ENCODE results near the gene TTC3. TPM values are rescaled to one million over a fixed set of nuclear protein-coding genes. Genes with fewer than 3 reads are reported as not detected.

TTC3 gene
- total and polyA plus RNA-seq, 2 donors (not counting 1 experiment from before 2014, with no cell fraction given), result 42.0 to 163 TPM

DNA sequence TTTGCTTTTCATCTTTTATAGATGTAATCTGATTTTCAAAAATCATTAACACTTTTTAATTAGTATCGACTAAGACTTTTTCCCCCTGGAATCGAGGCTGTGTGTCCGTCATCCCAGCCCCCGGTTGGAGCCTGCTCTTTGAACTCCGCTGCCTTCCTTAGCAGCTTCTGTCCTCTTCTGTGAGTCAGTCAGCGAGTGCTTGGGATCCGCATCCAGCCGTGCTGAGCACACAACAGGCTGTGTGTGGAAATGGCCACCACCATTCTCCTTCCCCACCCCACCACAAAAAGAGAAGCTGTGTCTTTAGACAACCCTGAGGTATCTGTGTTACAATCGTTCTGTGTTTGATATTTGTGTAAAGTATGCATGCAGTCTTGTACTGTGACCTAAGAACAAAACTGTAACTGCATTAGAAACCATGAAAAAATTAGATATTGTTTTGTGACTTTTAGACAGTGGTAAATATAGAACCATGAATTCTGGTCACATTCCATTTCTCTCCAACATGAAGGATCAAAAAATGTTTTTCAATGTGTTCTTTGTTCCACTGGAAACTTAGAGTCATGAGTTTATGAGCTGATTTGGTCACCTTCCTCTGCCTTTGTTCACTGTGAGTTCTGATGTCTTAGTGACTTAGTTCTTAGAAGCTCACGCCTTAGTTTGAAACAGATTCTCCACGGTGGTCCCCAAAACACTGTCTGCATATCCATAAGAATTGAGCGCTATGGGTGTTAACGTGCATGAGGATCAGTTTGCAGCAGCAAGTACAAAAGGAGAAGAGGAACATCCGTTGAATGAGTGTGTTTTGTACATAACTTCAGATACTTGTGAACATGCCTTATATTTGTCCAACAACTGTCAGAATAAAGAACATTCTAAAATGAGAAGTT lies 129.4 kb downstream of the TTC3 start:
- H3K4me1 Mint-ChIP-seq, result peaks cover 12% of the 10 kb centered on the region
- no peak overlapping the region for H3K4me2 ChIP-seq (replicated peaks; ENCODE audit: low read depth, low read length, poor library complexity, severe bottlenecking)
- H3K4me3 ChIP-seq (ENCODE audit: control extremely low read depth in 1 of 5, extremely low read depth in 1 of 5, insufficient read depth in 1 of 5, low read depth in 2 of 5, low read length in 4 of 5), result no peak overlapping the region
- H3K79me2 ChIP-seq (ENCODE audit: control insufficient read depth, insufficient read depth, low read length), result no peaks in the 10 kb centered on the region
- no peaks in the 10 kb centered on the region for H3K27me3 ChIP-seq (replicated peaks in 1 of 4; ENCODE audit: control extremely low read depth in 1 of 4, control insufficient read depth in 3 of 4, insufficient read depth in 4 of 4, low read length in 3 of 4)
- no peak overlapping the region for H3K27ac ChIP-seq (ENCODE audit: low read length in 2 of 2)
- peak overlapping the region; percentile 33 for H3K27ac Mint-ChIP-seq
- intact Hi-C loops (cut with micrococcal nuclease), result no loop called here
- POLR2A ChIA-PET, result no interaction called here
- H3K4me3 Mint-ChIP-seq, result no peak overlapping the region
- H3K9ac ChIP-seq (ENCODE audit: low read length), result no peak overlapping the region
- H3K27me3 Mint-ChIP-seq, result no peaks in the 10 kb centered on the region
- peaks cover 3 to 5% of the 10 kb centered on the region in 2 donors for H3K4me1 ChIP-seq (ENCODE audit: control insufficient read depth in 2 of 2, insufficient read depth in 2 of 2, low read length in 2 of 2)
- CTCF ChIA-PET, result no interaction called here
- no peaks in the 10 kb centered on the region for H3K9me3 ChIP-seq (ENCODE audit: control extremely low read depth in 1 of 3, control insufficient read depth in 2 of 3, insufficient read depth in 1 of 3, low read length in 2 of 3)
- H3K9me3 Mint-ChIP-seq (ENCODE audit: insufficient read depth), result no peaks in the 10 kb centered on the region
- H4K20me1 ChIP-seq (ENCODE audit: control insufficient read depth, insufficient read depth, low read length, poor library complexity, severe bottlenecking), result no peaks in the 10 kb centered on the region
- ATAC-seq (ENCODE audit: low read depth), result no peak
- no peak for TF ChIP-seq EZH2 (IDR thresholded peaks at IDR 0.05; ENCODE audit: borderline replicate concordance, insufficient read depth, low read depth, low read length, poor library complexity, severe bottlenecking)
- TF ChIP-seq, protein P1, sequence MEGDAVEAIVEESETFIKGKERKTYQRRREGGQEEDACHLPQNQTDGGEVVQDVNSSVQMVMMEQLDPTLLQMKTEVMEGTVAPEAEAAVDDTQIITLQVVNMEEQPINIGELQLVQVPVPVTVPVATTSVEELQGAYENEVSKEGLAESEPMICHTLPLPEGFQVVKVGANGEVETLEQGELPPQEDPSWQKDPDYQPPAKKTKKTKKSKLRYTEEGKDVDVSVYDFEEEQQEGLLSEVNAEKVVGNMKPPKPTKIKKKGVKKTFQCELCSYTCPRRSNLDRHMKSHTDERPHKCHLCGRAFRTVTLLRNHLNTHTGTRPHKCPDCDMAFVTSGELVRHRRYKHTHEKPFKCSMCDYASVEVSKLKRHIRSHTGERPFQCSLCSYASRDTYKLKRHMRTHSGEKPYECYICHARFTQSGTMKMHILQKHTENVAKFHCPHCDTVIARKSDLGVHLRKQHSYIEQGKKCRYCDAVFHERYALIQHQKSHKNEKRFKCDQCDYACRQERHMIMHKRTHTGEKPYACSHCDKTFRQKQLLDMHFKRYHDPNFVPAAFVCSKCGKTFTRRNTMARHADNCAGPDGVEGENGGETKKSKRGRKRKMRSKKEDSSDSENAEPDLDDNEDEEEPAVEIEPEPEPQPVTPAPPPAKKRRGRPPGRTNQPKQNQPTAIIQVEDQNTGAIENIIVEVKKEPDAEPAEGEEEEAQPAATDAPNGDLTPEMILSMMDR (IDR thresholded peaks at IDR 0.05), result no peak
- H2AFZ ChIP-seq (ENCODE audit: insufficient read depth, low read depth, low read length, poor library complexity, severe bottlenecking), result no peak overlapping the region
- 97% methylated on average over 11 of the region's 14 CpGs for WGBS (ENCODE audit: insufficient coverage)
- DNase-seq, result no peak
- peaks cover 13 to 39% of the 10 kb centered on the region in 2 experiments for H3K36me3 ChIP-seq (replicated peaks in 1 of 2; ENCODE audit: control extremely low read depth in 1 of 2, control insufficient read depth in 1 of 2, extremely low read depth in 1 of 2, insufficient read depth in 2 of 2, low read length in 1 of 2)

DNA sequence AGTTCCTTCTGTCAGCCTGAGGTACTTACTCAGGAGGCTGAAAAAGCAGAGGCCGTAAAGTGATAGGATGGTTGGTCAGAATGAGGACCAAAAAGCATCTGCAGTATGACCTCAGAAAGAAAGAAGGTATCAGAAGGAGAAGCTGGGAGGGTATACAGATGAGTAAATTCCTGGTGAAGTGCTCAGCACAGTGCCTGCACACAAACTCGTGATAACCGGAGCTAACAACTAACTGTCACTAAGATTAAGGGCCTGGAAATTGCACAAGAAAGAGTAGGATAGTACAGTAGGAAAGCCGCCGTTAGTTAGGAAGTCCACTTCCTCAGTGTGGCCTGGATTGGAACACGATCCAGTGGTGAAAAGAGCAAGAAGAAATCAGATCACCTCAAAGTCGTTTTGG lies 131.5 kb downstream of the TTC3 start:
- Histone ChIP-seq H3K27me3 (replicated peaks in 1 of 4; ENCODE audit: control extremely low read depth in 1 of 4, control insufficient read depth in 3 of 4, insufficient read depth in 4 of 4, low read length in 3 of 4) (no peaks in the 10 kb centered on the region), H2AFZ (ENCODE audit: insufficient read depth, low read depth, low read length, poor library complexity, severe bottlenecking) (no peak overlapping the region), H3K4me3 (ENCODE audit: control extremely low read depth in 1 of 5, extremely low read depth in 1 of 5, insufficient read depth in 1 of 5, low read depth in 2 of 5, low read length in 4 of 5) (no peak overlapping the region), H4K20me1 (ENCODE audit: control insufficient read depth, insufficient read depth, low read length, poor library complexity, severe bottlenecking) (no peaks in the 10 kb centered on the region), H3K9ac (ENCODE audit: low read length) (no peak overlapping the region), H3K79me2 (ENCODE audit: control insufficient read depth, insufficient read depth, low read length) (no peaks in the 10 kb centered on the region), H3K9me3 (ENCODE audit: control extremely low read depth in 1 of 3, control insufficient read depth in 2 of 3, insufficient read depth in 1 of 3, low read length in 2 of 3) (no peaks in the 10 kb centered on the region), H3K27ac (ENCODE audit: low read length in 2 of 2) (no peak overlapping the region), H3K4me1 (ENCODE audit: control insufficient read depth in 2 of 2, insufficient read depth in 2 of 2, low read length in 2 of 2) (peaks cover 21 to 26% of the 10 kb centered on the region in 2 donors), H3K4me2 (replicated peaks; ENCODE audit: low read depth, low read length, poor library complexity, severe bottlenecking) (no peak overlapping the region), H3K36me3 (replicated peaks in 1 of 2; ENCODE audit: control extremely low read depth in 1 of 2, control insufficient read depth in 1 of 2, extremely low read depth in 1 of 2, insufficient read depth in 2 of 2, low read length in 1 of 2) (peaks cover 11 to 33% of the 10 kb centered on the region in 2 experiments)
- TF ChIP-seq, protein P1 (IDR thresholded peaks at IDR 0.05), result no peak
- TF ChIP-seq EZH2 (IDR thresholded peaks at IDR 0.05; ENCODE audit: borderline replicate concordance, insufficient read depth, low read depth, low read length, poor library complexity, severe bottlenecking), result no peak
- H3K27me3 Mint-ChIP-seq, result no peaks in the 10 kb centered on the region
- peaks cover 32% of the 10 kb centered on the region for H3K4me1 Mint-ChIP-seq
- CTCF ChIA-PET, result no interaction called here
- POLR2A ChIA-PET, result no interaction called here
- DNase-seq (no peak), ATAC-seq (ENCODE audit: low read depth) (no peak)
- intact Hi-C loops (cut with micrococcal nuclease), result no loop called here
- no peaks in the 10 kb centered on the region for H3K9me3 Mint-ChIP-seq (ENCODE audit: insufficient read depth)
- 96% methylated on average over 6 of the region's 7 CpGs for WGBS (ENCODE audit: insufficient coverage)
- no peak overlapping the region for H3K4me3 Mint-ChIP-seq
- no peak overlapping the region for H3K27ac Mint-ChIP-seq

Data from B cell (primary cell).